HEK293 (cell line): ENCODE results near the gene KIF2C.

Source experiments
- ATF2 ChIP-seq: fragments of 450-650 bp; formaldehyde crosslinking; IDR thresholded peaks from 2 replicates; pipeline ENCODE4 v1.5.1; 2016; ENCODE audit warnings: missing biosample characterization, missing genetic modification characterization, low read depth
- HIC1 ChIP-seq: fragments of 450-650 bp; formaldehyde crosslinking; IDR thresholded peaks from 2 replicates; pipeline ENCODE4 v1.5.1; 2016; ENCODE audit warnings: missing biosample characterization, missing genetic modification characterization
- INSM2 ChIP-seq: fragments of 450-650 bp; formaldehyde crosslinking; IDR thresholded peaks from 2 replicates; pipeline ENCODE4 v1.5.1; 2016; ENCODE audit warnings: missing biosample characterization, missing genetic modification characterization
- KLF7 ChIP-seq: fragments of 450-650 bp; formaldehyde crosslinking; IDR thresholded peaks from 2 replicates; pipeline ENCODE4 v1.5.1; 2016; ENCODE audit warnings: missing biosample characterization, missing genetic modification characterization, borderline replicate concordance
- PBX3 ChIP-seq: sonication (generic); formaldehyde crosslinking; IDR thresholded peaks from 2 replicates; pipeline ENCODE4 v1.8.1; 2022; ENCODE audit warnings: mild to moderate bottlenecking, moderate library complexity, missing genetic modification reagents
- PRDM4 ChIP-seq: fragments of 450-650 bp; formaldehyde crosslinking; IDR thresholded peaks from 2 replicates; pipeline ENCODE4 v1.5.1; 2017; ENCODE audit warnings: missing biosample characterization, missing genetic modification characterization
- SP2 ChIP-seq: fragments of 450-650 bp; formaldehyde crosslinking; IDR thresholded peaks from 2 replicates; pipeline ENCODE4 v1.5.1; 2016; ENCODE audit warnings: missing biosample characterization, missing genetic modification characterization
- TCF7L2 ChIP-seq: IDR thresholded peaks from 2 replicates; pipeline ENCODE4 v1.6.1; 2011; ENCODE audit warnings: low read depth, mild to moderate bottlenecking, inconsistent platforms, low read length, moderate library complexity, borderline replicate concordance
- ZBTB44 ChIP-seq: fragments of 450-650 bp; IDR thresholded peaks from 2 replicates; pipeline ENCODE4 v1.5.1; 2018; ENCODE audit warnings: missing biosample characterization, mild to moderate bottlenecking, missing genetic modification characterization
- ZEB2 ChIP-seq: fragments of 450-650 bp; formaldehyde crosslinking; IDR thresholded peaks from 2 replicates; pipeline ENCODE4 v1.5.1; 2016; ENCODE audit warnings: missing biosample characterization, missing genetic modification characterization
- ZFP3 ChIP-seq: fragments of 450-650 bp; formaldehyde crosslinking; IDR thresholded peaks from 2 replicates; pipeline ENCODE4 v1.5.1; 2016; ENCODE audit warnings: low read depth, missing biosample characterization, missing genetic modification characterization
- ZNF157 ChIP-seq: fragments of 450-650 bp; formaldehyde crosslinking; IDR thresholded peaks from 2 replicates; pipeline ENCODE4 v1.5.1; 2016; ENCODE audit warnings: missing biosample characterization, missing genetic modification characterization
- ZNF221 ChIP-seq: fragments of 450-650 bp; formaldehyde crosslinking; IDR thresholded peaks from 2 replicates; pipeline ENCODE4 v1.5.1; 2017; ENCODE audit warnings: missing biosample characterization, missing genetic modification characterization, borderline replicate concordance
- ZNF26 ChIP-seq: fragments of 450-650 bp; formaldehyde crosslinking; IDR thresholded peaks from 2 replicates; pipeline ENCODE4 v1.5.1; 2016; ENCODE audit warnings: missing biosample characterization, missing genetic modification characterization
- ZNF311 ChIP-seq: fragments of 450-650 bp; formaldehyde crosslinking; IDR thresholded peaks from 2 replicates; pipeline ENCODE4 v1.5.1; 2017; ENCODE audit warnings: missing biosample characterization, missing genetic modification characterization, borderline replicate concordance
- ZNF501 ChIP-seq: fragments of 450-650 bp; formaldehyde crosslinking; IDR thresholded peaks from 2 replicates; pipeline ENCODE4 v1.5.1; 2016; ENCODE audit warnings: missing biosample characterization, missing genetic modification characterization
- ZNF513 ChIP-seq: fragments of 450-650 bp; IDR thresholded peaks from 2 replicates; pipeline ENCODE4 v1.5.1; 2018; ENCODE audit warnings: missing biosample characterization, missing genetic modification characterization
- ZNF555 ChIP-seq: fragments of 450-650 bp; formaldehyde crosslinking; conservative IDR thresholded peaks from 2 replicates; pipeline ENCODE4 v1.5.1; 2017; ENCODE audit warnings: missing biosample characterization, mild to moderate bottlenecking, missing genetic modification characterization, inconsistent platforms
- ZNF610 ChIP-seq: fragments of 450-650 bp; formaldehyde crosslinking; IDR thresholded peaks from 2 replicates; pipeline ENCODE4 v1.5.1; 2016; ENCODE audit warnings: missing biosample characterization, missing genetic modification characterization, borderline replicate concordance
- ZNF776 ChIP-seq: fragments of 450-650 bp; formaldehyde crosslinking; IDR thresholded peaks from 2 replicates; pipeline ENCODE4 v1.5.0; 2017; ENCODE audit warnings: missing biosample characterization, missing genetic modification characterization, borderline replicate concordance
- ZNF837 ChIP-seq: fragments of 450-650 bp; formaldehyde crosslinking; IDR thresholded peaks from 2 replicates; pipeline ENCODE4 v1.5.1; 2016; ENCODE audit warnings: missing biosample characterization, missing genetic modification characterization
- ZSCAN23 ChIP-seq: fragments of 450-650 bp; formaldehyde crosslinking; IDR thresholded peaks from 2 replicates; pipeline ENCODE4 v1.5.1; 2016; ENCODE audit warnings: missing biosample characterization, missing genetic modification characterization

The KIF2C gene

GRCh38 chr1:44786138-44786840 is 46.7 kb downstream of the KIF2C start (continued):
- TF ChIP-seq ZSCAN23 = no peak
- no peak for TF ChIP-seq ZNF221
- TF ChIP-seq ZNF610 (tag by site-specific recombination) = 0 out of 2 replicates have a peak, but pooled peaks have one; percentile 20
- TF ChIP-seq ZNF837 (tag by site-specific recombination) = no peak
- TF ChIP-seq ZNF513 (tag by site-specific recombination) = no peak
- peak; percentile 29 for TF ChIP-seq SP2 (tag by site-specific recombination)
- TF ChIP-seq PRDM4 (tag by site-specific recombination) = no peak
- TF ChIP-seq ZFP3 = no peak
- TF ChIP-seq KLF7 (tag by site-specific recombination) = no peak
- no peak for TF ChIP-seq ZNF776
- no peak for TF ChIP-seq TCF7L2
- no peak for TF ChIP-seq ZNF555
- TF ChIP-seq ZNF311 (tag by site-specific recombination) = no peak
- TF ChIP-seq INSM2 = no peak
- TF ChIP-seq ZNF26 (tag by site-specific recombination) = no peak
- TF ChIP-seq ZEB2 = peak; percentile 97
- peak; percentile 81 for TF ChIP-seq HIC1 (tag by site-specific recombination)
- peak; percentile 97 for TF ChIP-seq ZNF501 (tag by site-specific recombination)
- TF ChIP-seq PBX3 = peak; percentile 71; the same call in 1 of the 2 replicates
- TF ChIP-seq ZBTB44 (tag by site-specific recombination) = no peak
- TF ChIP-seq ZNF157 = no peak
- TF ChIP-seq ATF2 (tag by site-specific recombination) = no peak
